Fibroblast of the aortic adventitia (primary cell): ENCODE results near the gene IGSF9B. TPM values are rescaled to one million over a fixed set of nuclear protein-coding genes. Genes with fewer than 3 reads are reported as not detected.

Experiments used
- DNase-seq: peaks from one replicate; pipeline ENCODE4 v3.0.0-alpha.2; 2010; ENCODE audit warnings: low read depth
- H3K4me3 ChIP-seq: 2 replicates; pipeline ENCODE4 v1.5.1; 2011; ENCODE audit warnings: low read depth, mild to moderate bottlenecking, control low read depth, low read length, moderate library complexity
- CTCF ChIP-seq: IDR thresholded peaks from 2 replicates; pipeline ENCODE4 v1.5.1; 2011; ENCODE audit warnings: mild to moderate bottlenecking, low read length, control low read depth, inconsistent platforms; ENCODE audit not compliant: insufficient read depth
- total RNA-seq: library from RNA; depleted of rRNA; stranded (reverse); fragments of >200 nt; gene quantifications from 2 replicates; pipeline ENCODE4 v1.2.3, GENCODE V29; 2012; ENCODE audit warnings: low replicate concordance

The IGSF9B gene
- total RNA-seq, 1 donor = 3.2 TPM

GRCh38 chr11:133946541-133947318 lies 10.0 kb downstream of the IGSF9B start:
- no peak overlapping the region for H3K4me3 ChIP-seq
- DNase-seq = no peak
- no peak for TF ChIP-seq CTCF

DNA sequence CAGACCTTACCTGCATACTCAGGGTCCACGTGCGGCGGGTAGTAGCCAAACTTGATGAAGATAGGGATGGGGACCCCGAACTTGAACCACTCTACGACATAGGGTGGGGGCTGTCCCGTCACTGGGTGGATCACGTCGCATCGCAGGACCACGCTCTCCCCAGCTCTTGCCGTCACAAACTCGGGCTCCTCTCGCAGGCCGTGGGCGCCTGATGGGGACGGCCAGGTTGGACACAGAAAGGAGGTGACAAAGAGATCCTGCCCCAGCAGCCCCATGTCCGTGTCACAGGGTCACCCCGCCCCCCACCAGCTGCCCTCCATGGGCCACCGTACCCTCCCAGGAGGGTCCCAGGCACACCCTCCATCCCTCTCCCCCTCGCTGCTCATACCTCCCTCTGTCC lies 10.7 kb downstream of the IGSF9B start:
- TF ChIP-seq CTCF = no peak
- no peak overlapping the region for H3K4me3 ChIP-seq
- no peak for DNase-seq

DNA sequence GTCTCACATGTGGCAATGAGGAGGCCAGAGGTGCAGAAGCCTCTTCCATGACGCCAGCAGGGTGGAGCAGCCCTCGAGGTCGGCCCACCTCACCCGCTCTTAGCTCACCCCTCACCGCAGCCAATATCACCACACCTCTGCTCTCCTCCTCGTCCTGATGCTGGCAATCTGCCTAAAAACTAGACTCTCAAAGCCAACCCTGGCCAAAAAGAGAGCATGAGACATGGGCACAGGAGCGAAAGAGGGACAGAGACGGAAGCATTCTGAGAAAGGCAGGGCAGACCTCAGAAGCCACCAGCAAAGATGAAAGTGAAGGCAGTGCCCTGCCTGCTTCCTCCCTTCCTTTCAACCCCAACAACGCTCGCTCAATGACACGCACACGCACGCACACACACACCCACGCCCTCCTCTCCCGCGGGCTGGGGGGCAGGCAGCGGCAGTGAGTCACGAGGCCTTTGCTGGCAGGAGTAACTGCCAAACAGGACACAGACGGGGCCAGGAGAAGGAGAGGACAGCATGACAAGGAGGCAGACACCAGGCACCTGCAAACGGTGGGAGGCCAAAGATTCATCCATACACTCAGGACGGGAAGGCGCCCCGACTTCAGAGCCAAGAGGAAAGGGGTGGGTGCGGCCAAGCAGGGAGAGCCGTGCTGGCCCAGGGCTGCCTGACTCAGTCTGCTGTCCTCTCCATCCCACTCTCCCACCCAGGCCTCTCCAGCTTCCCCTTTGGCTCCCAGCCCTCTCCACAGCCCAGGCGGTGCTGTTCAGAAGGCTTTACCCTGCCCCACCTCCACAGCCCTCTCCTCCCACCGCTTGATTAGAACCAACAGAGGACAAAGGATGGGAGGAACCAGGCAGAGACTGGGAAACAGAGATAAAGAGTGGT lies 11.4 kb downstream of the IGSF9B start:
- peak; percentile 66 for DNase-seq
- peak overlapping the region; percentile 22 for H3K4me3 ChIP-seq
- TF ChIP-seq CTCF = no peak

- no peak overlapping the region for H3K4me3 ChIP-seq
- no peak for TF ChIP-seq CTCF
- DNase-seq = no peak
Measured at GRCh38 chr11:133943950-133944698, 12.6 kb downstream of the IGSF9B start.

DNA sequence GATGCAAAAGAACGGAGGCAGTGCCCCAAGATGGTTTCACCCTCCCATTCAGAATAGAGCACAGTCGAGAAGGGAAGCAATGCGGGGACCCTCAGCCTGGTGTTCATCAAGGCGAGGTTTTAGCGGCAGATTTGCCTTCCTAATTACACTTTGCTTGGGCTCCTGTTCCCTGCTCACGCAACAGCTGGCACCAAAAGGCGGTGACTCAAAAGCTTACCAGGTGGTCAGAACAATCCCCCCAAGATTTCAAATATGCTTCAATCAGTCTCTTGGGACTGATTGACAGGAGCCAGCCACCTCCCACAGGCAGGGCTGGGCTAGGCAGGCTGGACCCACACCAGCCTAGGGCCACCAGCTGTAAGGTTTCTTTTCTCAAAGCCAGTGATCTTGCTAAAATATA lies 14.2 kb downstream of the IGSF9B start:
- H3K4me3 ChIP-seq = no peak overlapping the region
- no peak for TF ChIP-seq CTCF
- no peak for DNase-seq

DNA sequence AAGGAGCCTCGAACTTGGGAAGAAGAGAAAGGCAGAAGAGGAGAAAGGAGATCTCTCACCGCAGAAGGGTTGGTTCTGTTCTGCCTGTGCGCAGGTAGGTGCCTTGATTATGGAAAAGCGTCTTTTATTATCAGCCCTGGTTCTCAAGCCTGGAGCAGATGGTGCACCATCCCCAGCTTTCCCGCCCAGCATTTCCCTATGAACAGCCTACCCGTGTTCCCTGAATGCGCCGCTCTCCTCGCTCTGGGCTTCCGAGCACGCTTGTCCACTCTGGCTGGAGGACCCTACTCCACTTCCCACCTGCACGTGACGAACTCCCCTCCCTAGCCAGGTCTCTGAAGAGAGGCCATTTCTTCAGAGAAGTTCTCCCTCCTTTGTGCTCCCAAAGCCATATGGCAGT lies 15.2 kb downstream of the IGSF9B start:
- DNase-seq = no peak
- no peak overlapping the region for H3K4me3 ChIP-seq
- no peak for TF ChIP-seq CTCF
